ENCODE data around the gene ECPAS. TPM values are rescaled to one million over a fixed set of nuclear protein-coding genes. Genes with fewer than 3 reads are reported as not detected.
A peak's percentile ranks its signal among the peaks of the same experiment; 100 is the strongest.

Gene ECPAS
- total RNA-seq, 1 donor from 2014 or later: 89.7 TPM

- peaks cover 39% of the 10 kb centered on the region for H3K36me3 ChIP-seq (ENCODE audit: insufficient read depth, low read length)
- FAIRE-seq: no peak
- H3K27ac Mint-ChIP-seq (ENCODE audit: unreplicated experiment): no peak overlapping the region
Observed at GRCh38 chr9:111438541-111439235, 45.5 kb downstream of the ECPAS start.

GRCh38 chr9:111436571-111436970, 47.6 kb downstream of the ECPAS start:
- H3K36me3 ChIP-seq (ENCODE audit: insufficient read depth, low read length): peaks cover 38% of the 10 kb centered on the region
- H3K9me3 ChIP-seq (ENCODE audit: insufficient read depth, low read depth, low read length): no peaks in the 10 kb centered on the region
- TF ChIP-seq CTCF (IDR thresholded peaks at IDR 0.05; ENCODE audit: insufficient read depth, low read depth, low read length): no peak
- TF ChIP-seq EZH2 (IDR thresholded peaks at IDR 0.05; ENCODE audit: insufficient read depth, low read length): no peak
- Mint-ChIP-seq H3K27me3 (ENCODE audit: low read depth, unreplicated experiment) (no peaks in the 10 kb centered on the region), H3K36me3 (ENCODE audit: low read depth, unreplicated experiment) (peaks cover 7% of the 10 kb centered on the region), H3K4me1 (ENCODE audit: low read depth, unreplicated experiment) (peaks cover 4% of the 10 kb centered on the region), H3K27ac (ENCODE audit: unreplicated experiment) (no peak overlapping the region), H3K4me3 (ENCODE audit: unreplicated experiment) (no peak overlapping the region), H3K9me3 (ENCODE audit: unreplicated experiment) (no peaks in the 10 kb centered on the region)
- H4K20me1 ChIP-seq (ENCODE audit: insufficient read depth, low read length): peaks cover 6% of the 10 kb centered on the region
- H3K4me1 ChIP-seq (ENCODE audit: insufficient read depth, low read length): no peaks in the 10 kb centered on the region
- no peaks in the 10 kb centered on the region for H3K79me2 ChIP-seq (ENCODE audit: insufficient read depth, low read length)
- H3K9ac ChIP-seq (ENCODE audit: low read length): no peak overlapping the region
- H3K27ac ChIP-seq (ENCODE audit: low read depth, low read length): no peak overlapping the region
- H3K4me2 ChIP-seq (ENCODE audit: low read length): no peak overlapping the region
- H2AFZ ChIP-seq (ENCODE audit: low read depth, low read length): no peak overlapping the region
- DNase-seq (ENCODE audit: low read depth) (no peak), FAIRE-seq (no peak)
- H3K27me3 ChIP-seq (ENCODE audit: insufficient read depth, low read length): no peaks in the 10 kb centered on the region
- H3K4me3 ChIP-seq (ENCODE audit: insufficient read depth, low read depth, low read length): no peak overlapping the region

More at GRCh38 chr9:111438541-111439235, 45.5 kb downstream of the ECPAS start:
- Mint-ChIP-seq H3K4me1 (ENCODE audit: low read depth, unreplicated experiment) (peaks cover 4% of the 10 kb centered on the region), H3K27me3 (ENCODE audit: low read depth, unreplicated experiment) (no peaks in the 10 kb centered on the region), H3K9me3 (ENCODE audit: unreplicated experiment) (no peaks in the 10 kb centered on the region), H3K4me3 (ENCODE audit: unreplicated experiment) (no peak overlapping the region), H3K36me3 (ENCODE audit: low read depth, unreplicated experiment) (peaks cover 8% of the 10 kb centered on the region)
- Histone ChIP-seq H3K4me2 (ENCODE audit: low read length) (no peak overlapping the region), H3K9me3 (ENCODE audit: insufficient read depth, low read depth, low read length) (no peaks in the 10 kb centered on the region), H3K79me2 (ENCODE audit: insufficient read depth, low read length) (no peaks in the 10 kb centered on the region), H3K9ac (ENCODE audit: low read length) (no peak overlapping the region), H2AFZ (ENCODE audit: low read depth, low read length) (no peak overlapping the region), H3K4me3 (ENCODE audit: insufficient read depth, low read depth, low read length) (no peak overlapping the region), H3K4me1 (ENCODE audit: insufficient read depth, low read length) (no peaks in the 10 kb centered on the region), H3K27ac (ENCODE audit: low read depth, low read length) (no peak overlapping the region), H3K27me3 (ENCODE audit: insufficient read depth, low read length) (no peaks in the 10 kb centered on the region), H4K20me1 (ENCODE audit: insufficient read depth, low read length) (peaks cover 6% of the 10 kb centered on the region)
- TF ChIP-seq EZH2 (IDR thresholded peaks at IDR 0.05; ENCODE audit: insufficient read depth, low read length): no peak
- TF ChIP-seq CTCF (IDR thresholded peaks at IDR 0.05; ENCODE audit: insufficient read depth, low read depth, low read length): no peak
- DNase-seq (ENCODE audit: low read depth): peak; percentile 39

- Mint-ChIP-seq H3K27me3 (ENCODE audit: low read depth, unreplicated experiment) (no peaks in the 10 kb centered on the region), H3K4me1 (ENCODE audit: low read depth, unreplicated experiment) (peaks cover 4% of the 10 kb centered on the region), H3K4me3 (ENCODE audit: unreplicated experiment) (no peak overlapping the region), H3K36me3 (ENCODE audit: low read depth, unreplicated experiment) (peaks cover 11% of the 10 kb centered on the region), H3K9me3 (ENCODE audit: unreplicated experiment) (no peaks in the 10 kb centered on the region), H3K27ac (ENCODE audit: unreplicated experiment) (no peak overlapping the region)
- H3K4me2 ChIP-seq (ENCODE audit: low read length): no peak overlapping the region
- no peak overlapping the region for H3K9ac ChIP-seq (ENCODE audit: low read length)
- H3K27ac ChIP-seq (ENCODE audit: low read depth, low read length): no peak overlapping the region
- H4K20me1 ChIP-seq (ENCODE audit: insufficient read depth, low read length): peaks cover 3% of the 10 kb centered on the region
- no peaks in the 10 kb centered on the region for H3K4me1 ChIP-seq (ENCODE audit: insufficient read depth, low read length)
- H3K4me3 ChIP-seq (ENCODE audit: insufficient read depth, low read depth, low read length): no peak overlapping the region
- FAIRE-seq (no peak), DNase-seq (ENCODE audit: low read depth) (no peak)
- peaks cover 34% of the 10 kb centered on the region for H3K36me3 ChIP-seq (ENCODE audit: insufficient read depth, low read length)
- H2AFZ ChIP-seq (ENCODE audit: low read depth, low read length): no peak overlapping the region
- TF ChIP-seq EZH2 (IDR thresholded peaks at IDR 0.05; ENCODE audit: insufficient read depth, low read length) (no peak), CTCF (IDR thresholded peaks at IDR 0.05; ENCODE audit: insufficient read depth, low read depth, low read length) (no peak)
- H3K79me2 ChIP-seq (ENCODE audit: insufficient read depth, low read length): no peaks in the 10 kb centered on the region
- H3K9me3 ChIP-seq (ENCODE audit: insufficient read depth, low read depth, low read length): no peaks in the 10 kb centered on the region
- no peaks in the 10 kb centered on the region for H3K27me3 ChIP-seq (ENCODE audit: insufficient read depth, low read length)
Observed at GRCh38 chr9:111433082-111433481, 51.1 kb downstream of the ECPAS start.

All from astrocyte (in vitro differentiated cells and primary cell).